ENCODE measurements around the gene RASSF1. TPM values are rescaled to one million over a fixed set of nuclear protein-coding genes. Genes with fewer than 3 reads are reported as not detected.
A peak's percentile ranks its signal among the peaks of the same experiment; 100 is the strongest.

The RASSF1 gene
- total and polyA plus RNA-seq, 8 donors, result 10.3 to 29.5 (median 14.2) TPM

- 80 to 82% methylated on average over 2 of the region's 2 CpGs for WGBS, 2 donors
- ATAC-seq (no peak), FAIRE-seq (no peak), DNase-seq (no peak)
- Histone ChIP-seq H3K36me3 (peaks cover 0 to 11% (median 9%) of the 10 kb centered on the region in 3 donors), H3K27me3 (no peaks in the 10 kb centered on the region), H3K4me3 (no peak overlapping the region), H3K9me3 (no peaks in the 10 kb centered on the region), H3K27ac (no peak overlapping the region), H3K4me1 (peaks cover 12 to 28% (median 21%) of the 10 kb centered on the region in 3 donors)
- intact Hi-C loops (cut with DNase I), result loop anchor here in 1 of 3 donors (10.0 kb wide), 1 partner anchor 70 kb away; no protein-coding TSS in a partner anchor
- no peak for TF ChIP-seq CTCF (IDR thresholded peaks at IDR 0.05)
Observed at GRCh38 chr3:50325113-50325480, 15.5 kb downstream of the RASSF1 start.

GRCh38 chr3:50324351-50325112, 16.1 kb downstream of the RASSF1 start:
- no peaks in the 10 kb centered on the region for H3K27me3 ChIP-seq
- H3K9me3 ChIP-seq, result no peaks in the 10 kb centered on the region
- no peak overlapping the region for H3K4me3 ChIP-seq
- peak in 4 of 6 donors; percentile 71 to 85 (median 79) for DNase-seq
- TF ChIP-seq CTCF (IDR thresholded peaks at IDR 0.05), result peak; percentile 51 to 73 (median 66)
- no peak for FAIRE-seq
- 40 to 46% methylated on average over 4 of the region's 4 CpGs for WGBS, 2 donors
- H3K27ac ChIP-seq, result peak overlapping the region; percentile 5 to 31 (median 13)
- intact Hi-C loops (cut with DNase I), result loop anchor here in 1 of 3 donors (10.0 kb wide), 1 partner anchor 70 kb away; no protein-coding TSS in a partner anchor
- no peak for ATAC-seq
- H3K4me1 ChIP-seq, result peaks cover 13 to 30% (median 27%) of the 10 kb centered on the region in 3 donors
- peaks cover 0 to 8% (median 3%) of the 10 kb centered on the region in 3 donors for H3K36me3 ChIP-seq

GRCh38 chr3:50323614-50324199, 16.9 kb downstream of the RASSF1 start:
- no peaks in the 10 kb centered on the region for H3K9me3 ChIP-seq
- intact Hi-C loops (cut with DNase I), result loop anchor here in 1 of 3 donors (10.0 kb wide), 1 partner anchor 69 kb away; no protein-coding TSS in a partner anchor
- peaks cover 13 to 31% (median 25%) of the 10 kb centered on the region in 3 donors for H3K4me1 ChIP-seq
- H3K36me3 ChIP-seq, result peaks cover 0 to 8% (median 0%) of the 10 kb centered on the region in 3 donors
- WGBS, 2 donors, result 66 to 85% methylated on average over 5 of the region's 5 CpGs
- peak overlapping the region in 3 of 4 donors; percentile 14 to 31 (median 30) for H3K27ac ChIP-seq
- TF ChIP-seq CTCF (IDR thresholded peaks at IDR 0.05), result no peak
- no peak overlapping the region for H3K4me3 ChIP-seq
- no peak for FAIRE-seq
- peak in 2 of 6 donors; percentile 26 to 55 for DNase-seq
- H3K27me3 ChIP-seq, result no peaks in the 10 kb centered on the region
- ATAC-seq, result no peak

- peak overlapping the region in 3 of 4 donors; percentile 88 to 96 (median 95) for H3K27ac ChIP-seq
- DNase-seq, result peak in 1 of 6 donors; percentile 25
- no peak for FAIRE-seq
- no peaks in the 10 kb centered on the region for H3K27me3 ChIP-seq
- H3K4me1 ChIP-seq, result peaks cover 13 to 29% (median 22%) of the 10 kb centered on the region in 3 donors
- whole genome bisulfite sequencing, 2 donors, result 43 to 46% methylated on average over 4 of the region's 4 CpGs
- intact Hi-C loops (cut with DNase I), result loop anchor here in 1 of 3 donors (10.0 kb wide), 1 partner anchor 68 kb away; no protein-coding TSS in a partner anchor
- TF ChIP-seq CTCF (IDR thresholded peaks at IDR 0.05), result no peak
- H3K36me3 ChIP-seq, result peaks cover 0 to 8% (median 0%) of the 10 kb centered on the region in 3 donors
- no peaks in the 10 kb centered on the region for H3K9me3 ChIP-seq
- H3K4me3 ChIP-seq, result no peak overlapping the region
- ATAC-seq, result no peak
Observed at GRCh38 chr3:50323092-50323600, 17.5 kb downstream of the RASSF1 start.

All from pancreas (tissue), 10 donors.